Measurements from ENCODE around the gene UQCRC1. TPM values are rescaled to one million over a fixed set of nuclear protein-coding genes. Genes with fewer than 3 reads are reported as not detected.
A peak's percentile ranks its signal among the peaks of the same experiment; 100 is the strongest.

UQCRC1 gene
- total RNA-seq, 1 donor from 2014 or later = 165 TPM

- H3K9me3 Mint-ChIP-seq (ENCODE audit: unreplicated experiment) = no peaks in the 10 kb centered on the region
Observed at GRCh38 chr3:48555949-48556795, 53.3 kb downstream of the UQCRC1 start.

GRCh38 chr3:48555231-48555948 is 54.1 kb downstream of the UQCRC1 start:
- TF ChIP-seq, protein P1, sequence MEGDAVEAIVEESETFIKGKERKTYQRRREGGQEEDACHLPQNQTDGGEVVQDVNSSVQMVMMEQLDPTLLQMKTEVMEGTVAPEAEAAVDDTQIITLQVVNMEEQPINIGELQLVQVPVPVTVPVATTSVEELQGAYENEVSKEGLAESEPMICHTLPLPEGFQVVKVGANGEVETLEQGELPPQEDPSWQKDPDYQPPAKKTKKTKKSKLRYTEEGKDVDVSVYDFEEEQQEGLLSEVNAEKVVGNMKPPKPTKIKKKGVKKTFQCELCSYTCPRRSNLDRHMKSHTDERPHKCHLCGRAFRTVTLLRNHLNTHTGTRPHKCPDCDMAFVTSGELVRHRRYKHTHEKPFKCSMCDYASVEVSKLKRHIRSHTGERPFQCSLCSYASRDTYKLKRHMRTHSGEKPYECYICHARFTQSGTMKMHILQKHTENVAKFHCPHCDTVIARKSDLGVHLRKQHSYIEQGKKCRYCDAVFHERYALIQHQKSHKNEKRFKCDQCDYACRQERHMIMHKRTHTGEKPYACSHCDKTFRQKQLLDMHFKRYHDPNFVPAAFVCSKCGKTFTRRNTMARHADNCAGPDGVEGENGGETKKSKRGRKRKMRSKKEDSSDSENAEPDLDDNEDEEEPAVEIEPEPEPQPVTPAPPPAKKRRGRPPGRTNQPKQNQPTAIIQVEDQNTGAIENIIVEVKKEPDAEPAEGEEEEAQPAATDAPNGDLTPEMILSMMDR (IDR thresholded peaks at IDR 0.05; ENCODE audit: unreplicated experiment) = no peak
- Mint-ChIP-seq H3K27me3 (ENCODE audit: unreplicated experiment) (peaks cover 9% of the 10 kb centered on the region), H3K4me3 (ENCODE audit: unreplicated experiment) (peak overlapping the region; percentile 86), H3K36me3 (ENCODE audit: low read depth, unreplicated experiment) (no peaks in the 10 kb centered on the region), H3K4me1 (ENCODE audit: unreplicated experiment) (peaks cover 37% of the 10 kb centered on the region), H3K9me3 (ENCODE audit: unreplicated experiment) (no peaks in the 10 kb centered on the region), H3K27ac (ENCODE audit: unreplicated experiment) (no peak overlapping the region)
- no peak for DNase-seq (ENCODE audit: low spot score)

More at GRCh38 chr3:48555949-48556795, 53.3 kb downstream of the UQCRC1 start:
- no peak for DNase-seq (ENCODE audit: low spot score)
- Mint-ChIP-seq H3K4me3 (ENCODE audit: unreplicated experiment) (peak overlapping the region; percentile 86), H3K36me3 (ENCODE audit: low read depth, unreplicated experiment) (no peaks in the 10 kb centered on the region), H3K27me3 (ENCODE audit: unreplicated experiment) (peaks cover 7% of the 10 kb centered on the region), H3K27ac (ENCODE audit: unreplicated experiment) (no peak overlapping the region), H3K4me1 (ENCODE audit: unreplicated experiment) (peaks cover 40% of the 10 kb centered on the region)
- TF ChIP-seq, protein P1 (IDR thresholded peaks at IDR 0.05; ENCODE audit: unreplicated experiment) = no peak

GRCh38 chr3:48553886-48554845 is 55.3 kb downstream of the UQCRC1 start:
- Mint-ChIP-seq H3K27me3 (ENCODE audit: unreplicated experiment) (peaks cover 9% of the 10 kb centered on the region), H3K4me3 (ENCODE audit: unreplicated experiment) (no peak overlapping the region), H3K27ac (ENCODE audit: unreplicated experiment) (no peak overlapping the region), H3K36me3 (ENCODE audit: low read depth, unreplicated experiment) (no peaks in the 10 kb centered on the region), H3K4me1 (ENCODE audit: unreplicated experiment) (peaks cover 25% of the 10 kb centered on the region), H3K9me3 (ENCODE audit: unreplicated experiment) (no peaks in the 10 kb centered on the region)
- TF ChIP-seq, protein P1 (IDR thresholded peaks at IDR 0.05; ENCODE audit: unreplicated experiment) = no peak
- no peak for DNase-seq (ENCODE audit: low spot score)

DNA sequence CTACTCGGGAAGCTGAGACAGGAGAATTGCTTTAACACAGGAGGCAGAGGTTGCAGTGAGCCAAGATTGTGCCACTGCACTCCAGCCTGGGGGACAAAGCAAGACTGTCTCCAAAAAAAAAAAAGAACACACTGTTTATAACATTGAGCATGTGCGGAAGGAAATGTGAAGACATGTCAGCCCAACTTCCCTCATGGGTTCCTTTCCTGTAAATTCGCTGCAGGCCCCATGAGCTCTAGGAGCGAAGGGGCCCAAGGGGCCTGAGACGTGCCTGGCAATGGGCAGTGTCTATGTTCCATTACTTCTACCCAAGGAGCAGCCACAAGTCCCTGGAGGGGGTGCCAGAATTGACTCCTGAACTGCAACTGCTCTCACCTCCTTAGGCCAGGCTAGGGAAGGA is 56.1 kb downstream of the UQCRC1 start:
- H3K4me1 Mint-ChIP-seq (ENCODE audit: unreplicated experiment) = peaks cover 17% of the 10 kb centered on the region
- H3K27me3 Mint-ChIP-seq (ENCODE audit: unreplicated experiment) = peaks cover 9% of the 10 kb centered on the region
- no peak for DNase-seq (ENCODE audit: low spot score)
- no peak overlapping the region for H3K4me3 Mint-ChIP-seq (ENCODE audit: unreplicated experiment)
- no peak overlapping the region for H3K27ac Mint-ChIP-seq (ENCODE audit: unreplicated experiment)
- H3K9me3 Mint-ChIP-seq (ENCODE audit: unreplicated experiment) = no peaks in the 10 kb centered on the region
- no peaks in the 10 kb centered on the region for H3K36me3 Mint-ChIP-seq (ENCODE audit: low read depth, unreplicated experiment)
- TF ChIP-seq, protein P1 (IDR thresholded peaks at IDR 0.05; ENCODE audit: unreplicated experiment) = no peak

Measured in endothelial cell (in vitro differentiated cells).